IMR-90 (cell line): Measurements from ENCODE around the gene KRTAP20-2. TPM values are rescaled to one million over a fixed set of nuclear protein-coding genes. Genes with fewer than 3 reads are reported as not detected.

ENCODE experiments used
- ATAC-seq: fragments of 200-7000 bp; cut with Tn5 transposase; 2 replicates; pipeline ENCODE4 v1.9.1; 2020; ENCODE audit warnings: low read depth, mild to moderate bottlenecking, moderate library complexity
- BruUV-seq: library from RNA; stranded (reverse); fragments of 400-500 nt; replicated peaks from 2 replicates; lab custom pipeline; 2021; lab: Mats Ljungman, UMichigan
- CTCF ChIA-PET: fragments of 300-600 bp; formaldehyde crosslinking; extraction: SDS; loops from one replicate; lab custom pipeline; 2021; ENCODE audit warnings: antibody characterized with exemption; lab: Yijun Ruan, JAX
- POLR2A ChIA-PET: fragments of 300-600 bp; sonication (Branson Sonifier 250); formaldehyde crosslinking; loops from one replicate; lab custom pipeline; 2022; ENCODE audit warnings: antibody characterized with exemption; ENCODE audit not compliant: unreplicated experiment; lab: Charles Lee
- DNase-seq: peaks from one replicate; pipeline ENCODE4 v3.0.0; 2013
- H2AFZ ChIP-seq: replicated peaks from 2 replicates; pipeline ENCODE3; 2013; ENCODE audit warnings: low read length, mild to moderate bottlenecking; ENCODE audit not compliant: poor library complexity
- H2AK5ac ChIP-seq: 2 replicates; pipeline ENCODE4 v1.6.1; 2013; ENCODE audit warnings: low read depth, low read length, inconsistent platforms
- H2AK9ac ChIP-seq: replicated peaks from 2 replicates; pipeline ENCODE3; 2013; ENCODE audit warnings: mild to moderate bottlenecking, low read depth, low read length, moderate library complexity; ENCODE audit not compliant: poor library complexity
- H2BK120ac ChIP-seq: 2 replicates; pipeline ENCODE4 v1.6.1; 2013; ENCODE audit warnings: low read depth, low read length, inconsistent platforms
- H2BK15ac ChIP-seq: 3 replicates; pipeline ENCODE4 v1.6.1; 2013; ENCODE audit warnings: low read depth, low read length, inconsistent platforms
- H2BK20ac ChIP-seq: 2 replicates; pipeline ENCODE4 v1.6.1; 2013; ENCODE audit warnings: low read depth, mild to moderate bottlenecking, inconsistent platforms, low read length, moderate library complexity
- H2BK5ac ChIP-seq: 2 replicates; pipeline ENCODE4 v1.6.1; 2013; ENCODE audit warnings: mild to moderate bottlenecking, low read depth, low read length, inconsistent platforms; ENCODE audit not compliant: poor library complexity, severe bottlenecking
- H3K14ac ChIP-seq: replicated peaks from 2 replicates; pipeline ENCODE4 v1.6.1; 2013; ENCODE audit warnings: low read depth, low read length, inconsistent platforms
- H3K18ac ChIP-seq: 2 replicates; pipeline ENCODE4 v1.6.1; 2013; ENCODE audit warnings: low read depth, low read length, control low read depth
- H3K23ac ChIP-seq: 2 replicates; pipeline ENCODE4 v1.6.1; 2013; ENCODE audit warnings: low read depth, low read length, inconsistent platforms
- H3K27ac ChIP-seq: 2 replicates; pipeline ENCODE4 v1.5.1; 2013; ENCODE audit warnings: mild to moderate bottlenecking, control low read depth, low read length; ENCODE audit not compliant: insufficient read depth
- H3K27me3 ChIP-seq: 2 replicates; pipeline ENCODE4 v1.6.1; 2013; ENCODE audit warnings: low read length; ENCODE audit not compliant: control insufficient read depth, insufficient read depth
- H3K36me3 ChIP-seq: 2 replicates; pipeline ENCODE4 v1.6.1; 2013; ENCODE audit warnings: low read length, mixed read lengths; ENCODE audit not compliant: control insufficient read depth, insufficient read depth
- H3K4ac ChIP-seq: 2 replicates; pipeline ENCODE4 v1.6.1; 2013; ENCODE audit warnings: low read depth, low read length, inconsistent platforms
- H3K4me1 ChIP-seq: 2 replicates; pipeline ENCODE4 v1.6.1; 2013; ENCODE audit warnings: low read length, mixed read lengths; ENCODE audit not compliant: control insufficient read depth, insufficient read depth
- H3K4me2 ChIP-seq: 2 replicates; pipeline ENCODE4 v1.6.1; 2013; ENCODE audit warnings: low read depth, mild to moderate bottlenecking, control low read depth, low read length, moderate library complexity
- H3K4me3 ChIP-seq: 2 replicates; pipeline ENCODE4 v1.5.1; 2013; ENCODE audit warnings: low read depth, mild to moderate bottlenecking, control low read depth, low read length, moderate library complexity; ENCODE audit not compliant: insufficient read depth
- H3K56ac ChIP-seq: 2 replicates; pipeline ENCODE4 v1.6.1; 2013; ENCODE audit warnings: low read length, inconsistent platforms; ENCODE audit not compliant: insufficient read depth; ENCODE audit errors: extremely low read depth
- H3K79me1 ChIP-seq, 2 experiments: 2 replicates each; pipeline ENCODE4 v1.6.1; 2013; ENCODE audit warnings: low read length in 2 of 2, inconsistent platforms in 1 of 2, low read depth in 1 of 2
- H3K9ac ChIP-seq: 2 replicates; pipeline ENCODE4 v1.6.1; 2013; ENCODE audit warnings: low read depth, low read length, control low read depth
- H3K9me1 ChIP-seq: 2 replicates; pipeline ENCODE4 v1.6.1; 2013; ENCODE audit warnings: low read length, inconsistent platforms; ENCODE audit not compliant: insufficient read depth
- H3K9me3 ChIP-seq: 2 replicates; pipeline ENCODE4 v1.6.1; 2013; ENCODE audit warnings: low read length; ENCODE audit not compliant: control insufficient read depth, insufficient read depth
- H4K20me1 ChIP-seq: 2 replicates; pipeline ENCODE4 v1.6.1; 2013; ENCODE audit warnings: low read length, inconsistent platforms; ENCODE audit not compliant: insufficient read depth
- H4K5ac ChIP-seq: 2 replicates; pipeline ENCODE4 v1.6.1; 2013; ENCODE audit warnings: mild to moderate bottlenecking, low read depth, low read length, control low read depth
- H4K8ac ChIP-seq, 2 experiments: 2 replicates each; pipeline ENCODE4 v1.6.1; 2013; ENCODE audit warnings: low read depth in 2 of 2, low read length in 2 of 2, control low read depth in 1 of 2, inconsistent platforms in 1 of 2
- H4K91ac ChIP-seq: 2 replicates; pipeline ENCODE4 v1.6.1; 2013; ENCODE audit warnings: low read depth, low read length, inconsistent platforms; ENCODE audit not compliant: insufficient read depth
- BHLHE40 ChIP-seq: fragments of 150-350 bp; IDR thresholded peaks from 2 replicates; pipeline ENCODE4 v1.6.1; 2016; ENCODE audit warnings: mild to moderate bottlenecking, low read depth, low read length
- CEBPB ChIP-seq: IDR thresholded peaks from 2 replicates; pipeline ENCODE4 v1.6.1; 2012; ENCODE audit warnings: low read depth, low read length, improper control_type of control experiment
- CHD1 ChIP-seq: IDR thresholded peaks from 2 replicates; pipeline ENCODE4 v1.6.1; 2012; ENCODE audit warnings: low read depth, low read length, improper control_type of control experiment
- FOS ChIP-seq: fragments of 150-350 bp; IDR thresholded peaks from 2 replicates; pipeline ENCODE4 v1.6.1; 2016; ENCODE audit warnings: low read depth, low read length
- MAFK ChIP-seq: IDR thresholded peaks from 2 replicates; pipeline ENCODE4 v1.6.1; 2012; ENCODE audit warnings: low read depth, low read length, improper control_type of control experiment
- MAZ ChIP-seq: IDR thresholded peaks from 2 replicates; pipeline ENCODE4 v1.6.1; 2012; ENCODE audit warnings: low read depth, mild to moderate bottlenecking, low read length, improper control_type of control experiment, moderate library complexity, borderline replicate concordance
- MXI1 ChIP-seq: IDR thresholded peaks from 2 replicates; pipeline ENCODE4 v1.6.1; 2012; ENCODE audit warnings: low read depth, mild to moderate bottlenecking, low read length, moderate library complexity, borderline replicate concordance
- NFE2L2 ChIP-seq: fragments of 150-350 bp; IDR thresholded peaks from 2 replicates; pipeline ENCODE4 v1.6.1; 2016; ENCODE audit warnings: low read depth, mild to moderate bottlenecking, low read length
- POLR2A ChIP-seq: IDR thresholded peaks from 2 replicates; pipeline ENCODE4 v1.6.1; 2012; ENCODE audit warnings: mild to moderate bottlenecking, low read depth, low read length
- RAD21 ChIP-seq: IDR thresholded peaks from 2 replicates; pipeline ENCODE4 v1.6.1; 2012; ENCODE audit warnings: low read length, improper control_type of control experiment
- RCOR1 ChIP-seq: IDR thresholded peaks from 2 replicates; pipeline ENCODE4 v1.6.1; 2012; ENCODE audit warnings: mild to moderate bottlenecking, low read length, improper control_type of control experiment; ENCODE audit not compliant: insufficient replicate concordance
- RFX5 ChIP-seq: IDR thresholded peaks from 2 replicates; pipeline ENCODE4 v1.8.0; 2012; ENCODE audit warnings: low read depth, mild to moderate bottlenecking, low read length, moderate library complexity
- WGBS, 2 experiments: methylation state at CpG; one replicate each; pipeline versions ENCODE4 v1.1.5 to v1.1.7; 2013; ENCODE audit warnings: missing lambda C conversion rate in 2 of 2; ENCODE audit not compliant: insufficient read length in 1 of 2; ENCODE audit errors: extremely low coverage in 2 of 2; 5-methylcytosine and 5-hydroxymethylcytosine counted together
- dilution Hi-C: fragments of 300-500 bp; cut with HindIII; formaldehyde crosslinking; loops from one replicate; pipeline ENCODE4 v1.14.3; 2018; ENCODE audit warnings: low sequenced_read_pairs; ENCODE audit not compliant: unreplicated experiment
- in situ Hi-C: fragments of 300-500 bp; cut with MboI; formaldehyde crosslinking; loops from 3 replicates; pipeline ENCODE4 v1.14.3; 2019; ENCODE audit warnings: low sequenced_read_pairs, inconsistent platforms, mixed read lengths
- intact Hi-C: fragments of 100-400 bp; cut with micrococcal nuclease; formaldehyde crosslinking; loops from 2 replicates; pipeline ENCODE4 v1.10.0; 2022
- polyA plus RNA-seq, 3 experiments: library from polyadenylated mRNA; depleted of rRNA; stranded (reverse); fragments of >200 nt; gene quantifications; 2 replicates each; pipeline ENCODE4 v1.2.3, GENCODE V29; 2012; ENCODE audit warnings: low replicate concordance in 1 of 3
- total RNA-seq: library from RNA; depleted of rRNA; stranded (reverse); fragments of >200 nt; gene quantifications from 2 replicates; pipeline ENCODE4 v1.2.3, GENCODE V29; 2012
- TF ChIP-seq, protein P1 (sequence below): fragments of 150-350 bp; IDR thresholded peaks from 2 replicates; pipeline ENCODE4 v1.6.1; 2016; ENCODE audit warnings: low read depth, mild to moderate bottlenecking, low read length, moderate library complexity, borderline replicate concordance
- TF ChIP-seq, protein P2 (sequence below): fragments of 150-350 bp; IDR thresholded peaks from 2 replicates; pipeline ENCODE4 v1.6.1; 2017; ENCODE audit warnings: mild to moderate bottlenecking, antibody characterized with exemption, low read length, low read depth
- TF ChIP-seq, protein P3 (sequence below): conservative IDR thresholded peaks from 2 replicates; pipeline ENCODE4 v1.5.1; 2012; ENCODE audit warnings: mild to moderate bottlenecking, low read depth, low read length, improper control_type of control experiment

Gene KRTAP20-2
- total and polyA plus RNA-seq, 2 of the 4 experiments (the other 2 are of a cell fraction) = not detected

DNA sequence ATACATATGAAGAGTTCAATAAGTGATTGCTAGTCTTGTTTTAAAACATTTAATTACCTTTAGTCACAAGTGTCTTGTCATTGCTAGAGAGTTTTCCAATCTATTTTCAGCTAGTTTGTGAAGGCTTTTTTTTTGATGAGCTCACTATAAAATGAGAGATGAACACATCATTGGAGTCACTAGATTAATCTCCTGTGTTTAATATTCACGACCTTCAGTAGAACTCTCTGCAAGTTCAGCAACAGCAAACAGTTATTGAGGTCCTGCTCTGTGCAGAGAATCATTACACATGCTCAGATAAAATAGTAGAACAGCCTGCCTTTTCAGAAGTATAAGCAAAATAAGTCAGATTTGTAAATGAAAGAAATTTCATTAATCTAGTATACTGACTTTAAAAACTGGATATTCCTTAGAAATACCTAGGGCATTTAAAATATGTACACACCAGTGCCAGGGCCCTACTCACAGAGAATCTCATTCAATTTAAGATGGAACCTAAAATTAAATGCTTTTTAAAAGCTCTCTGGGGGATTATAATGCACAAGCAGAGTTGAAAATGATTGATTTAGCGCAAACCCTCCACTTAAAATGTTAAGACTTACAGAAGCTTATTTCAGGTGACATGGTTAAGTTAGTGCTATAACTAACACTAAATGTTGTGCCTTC is 38.1 kb downstream of the KRTAP20-2 start:
- intact Hi-C loops (no loop called here), dilution Hi-C loops (no loop called here), in situ Hi-C loops (no loop called here)
- no peak overlapping the region for H3K27ac ChIP-seq
- no peaks in the 10 kb centered on the region for H3K36me3 ChIP-seq
- no peak overlapping the region for H3K18ac ChIP-seq
- H3K9ac ChIP-seq = no peak overlapping the region
- H3K4ac ChIP-seq = no peak overlapping the region
- H2BK15ac ChIP-seq = no peak overlapping the region
- H2BK20ac ChIP-seq = no peak overlapping the region
- H2AK9ac ChIP-seq = no peak overlapping the region
- peaks cover 16% of the 10 kb centered on the region for H3K9me3 ChIP-seq
- no peak overlapping the region for H3K4me3 ChIP-seq
- H3K23ac ChIP-seq = no peak overlapping the region
- no peaks in the 10 kb centered on the region for H3K4me1 ChIP-seq
- ChIA-PET POLR2A (no interaction called here), CTCF (no interaction called here)
- H3K4me2 ChIP-seq = no peak overlapping the region
- no peaks in the 10 kb centered on the region for H3K79me1 ChIP-seq
- H4K20me1 ChIP-seq = no peaks in the 10 kb centered on the region
- no peak overlapping the region for H2BK120ac ChIP-seq
- H2AFZ ChIP-seq = no peak overlapping the region
- no peak overlapping the region for H4K91ac ChIP-seq
- H3K27me3 ChIP-seq = no peaks in the 10 kb centered on the region
- no peak overlapping the region for H2AK5ac ChIP-seq
- no peak overlapping the region for H3K56ac ChIP-seq
- no peak overlapping the region for H3K14ac ChIP-seq
- DNase-seq = no peak
- no peaks in the 10 kb centered on the region for H3K9me1 ChIP-seq
- ATAC-seq = no peak
- H4K8ac ChIP-seq = no peak overlapping the region
- WGBS, 2 experiments = no CpG with 5 or more reads among the region's 2 CpGs
- BruUV-seq = no TSS peak
- no peak overlapping the region for H2BK5ac ChIP-seq
- TF ChIP-seq, protein P1, sequence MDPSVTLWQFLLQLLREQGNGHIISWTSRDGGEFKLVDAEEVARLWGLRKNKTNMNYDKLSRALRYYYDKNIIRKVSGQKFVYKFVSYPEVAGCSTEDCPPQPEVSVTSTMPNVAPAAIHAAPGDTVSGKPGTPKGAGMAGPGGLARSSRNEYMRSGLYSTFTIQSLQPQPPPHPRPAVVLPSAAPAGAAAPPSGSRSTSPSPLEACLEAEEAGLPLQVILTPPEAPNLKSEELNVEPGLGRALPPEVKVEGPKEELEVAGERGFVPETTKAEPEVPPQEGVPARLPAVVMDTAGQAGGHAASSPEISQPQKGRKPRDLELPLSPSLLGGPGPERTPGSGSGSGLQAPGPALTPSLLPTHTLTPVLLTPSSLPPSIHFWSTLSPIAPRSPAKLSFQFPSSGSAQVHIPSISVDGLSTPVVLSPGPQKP = no peak
- TF ChIP-seq RAD21 = no peak
- no peak for TF ChIP-seq CEBPB
- no peak for TF ChIP-seq RCOR1
- TF ChIP-seq MXI1 = no peak
- no peak for TF ChIP-seq FOS
- no peak for TF ChIP-seq NFE2L2
- no peak for TF ChIP-seq MAZ
- TF ChIP-seq POLR2A = no peak
- TF ChIP-seq RFX5 = no peak
- TF ChIP-seq, protein P2, sequence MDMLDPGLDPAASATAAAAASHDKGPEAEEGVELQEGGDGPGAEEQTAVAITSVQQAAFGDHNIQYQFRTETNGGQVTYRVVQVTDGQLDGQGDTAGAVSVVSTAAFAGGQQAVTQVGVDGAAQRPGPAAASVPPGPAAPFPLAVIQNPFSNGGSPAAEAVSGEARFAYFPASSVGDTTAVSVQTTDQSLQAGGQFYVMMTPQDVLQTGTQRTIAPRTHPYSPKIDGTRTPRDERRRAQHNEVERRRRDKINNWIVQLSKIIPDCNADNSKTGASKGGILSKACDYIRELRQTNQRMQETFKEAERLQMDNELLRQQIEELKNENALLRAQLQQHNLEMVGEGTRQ = no peak
- TF ChIP-seq BHLHE40 = no peak
- no peak for TF ChIP-seq MAFK
- TF ChIP-seq, protein P3, sequence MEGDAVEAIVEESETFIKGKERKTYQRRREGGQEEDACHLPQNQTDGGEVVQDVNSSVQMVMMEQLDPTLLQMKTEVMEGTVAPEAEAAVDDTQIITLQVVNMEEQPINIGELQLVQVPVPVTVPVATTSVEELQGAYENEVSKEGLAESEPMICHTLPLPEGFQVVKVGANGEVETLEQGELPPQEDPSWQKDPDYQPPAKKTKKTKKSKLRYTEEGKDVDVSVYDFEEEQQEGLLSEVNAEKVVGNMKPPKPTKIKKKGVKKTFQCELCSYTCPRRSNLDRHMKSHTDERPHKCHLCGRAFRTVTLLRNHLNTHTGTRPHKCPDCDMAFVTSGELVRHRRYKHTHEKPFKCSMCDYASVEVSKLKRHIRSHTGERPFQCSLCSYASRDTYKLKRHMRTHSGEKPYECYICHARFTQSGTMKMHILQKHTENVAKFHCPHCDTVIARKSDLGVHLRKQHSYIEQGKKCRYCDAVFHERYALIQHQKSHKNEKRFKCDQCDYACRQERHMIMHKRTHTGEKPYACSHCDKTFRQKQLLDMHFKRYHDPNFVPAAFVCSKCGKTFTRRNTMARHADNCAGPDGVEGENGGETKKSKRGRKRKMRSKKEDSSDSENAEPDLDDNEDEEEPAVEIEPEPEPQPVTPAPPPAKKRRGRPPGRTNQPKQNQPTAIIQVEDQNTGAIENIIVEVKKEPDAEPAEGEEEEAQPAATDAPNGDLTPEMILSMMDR = no peak
- no peak for TF ChIP-seq CHD1
- no peak overlapping the region for H4K5ac ChIP-seq
